Panc1 (cell line): Measurements from ENCODE around the gene ZNF407. TPM values are rescaled to one million over a fixed set of nuclear protein-coding genes. Genes with fewer than 3 reads are reported as not detected.

Experiments
- ATAC-seq: fragments of 200-7000 bp; cut with Tn5 transposase; 2 replicates; pipeline ENCODE4 v1.9.1; 2020; ENCODE audit warnings: mild to moderate bottlenecking, moderate library complexity
- BruUV-seq: library from RNA; stranded (reverse); fragments of 400-500 nt; replicated peaks from 2 replicates; lab custom pipeline; 2021; lab: Mats Ljungman, UMichigan
- CTCF ChIA-PET: fragments of 300-600 bp; sonication (Branson Sonifier 250); formaldehyde crosslinking; loops from one replicate; lab custom pipeline; 2022; ENCODE audit warnings: antibody characterized with exemption; lab: Charles Lee
- POLR2A ChIA-PET: fragments of 300-600 bp; sonication (Branson Sonifier 250); formaldehyde crosslinking; loops from one replicate; lab custom pipeline; 2022; ENCODE audit warnings: antibody characterized with exemption; lab: Charles Lee
- DNase-seq: peaks from one replicate; pipeline ENCODE4 v3.0.0-alpha.2; 2010; ENCODE audit warnings: low read depth, low spot score
- H3K27ac ChIP-seq: 2 replicates; pipeline ENCODE4 v1.5.1; 2011; ENCODE audit warnings: mild to moderate bottlenecking, low read length, inconsistent platforms
- H3K27me3 ChIP-seq: fragments of 200-500 bp; sonication (Bioruptor generic); 2 replicates; pipeline ENCODE4 v1.6.0; 2014; ENCODE audit warnings: low read length, inconsistent platforms; ENCODE audit not compliant: control insufficient read depth, insufficient read depth
- H3K36me3 ChIP-seq: fragments of 200-500 bp; sonication (Bioruptor generic); 2 replicates; pipeline ENCODE4 v1.5.1; 2014; ENCODE audit warnings: inconsistent platforms, mild to moderate bottlenecking, low read length, moderate library complexity; ENCODE audit not compliant: control insufficient read depth, insufficient read depth
- H3K4me1 ChIP-seq: 2 replicates; pipeline ENCODE4 v1.5.1; 2011; ENCODE audit warnings: inconsistent platforms, mild to moderate bottlenecking, low read length, moderate library complexity; ENCODE audit not compliant: control insufficient read depth, insufficient read depth
- H3K4me3 ChIP-seq, 2 experiments: 2 replicates each; pipeline ENCODE4 v1.5.1; 2011 to 2012; ENCODE audit warnings: low read depth in 2 of 2, low read length in 2 of 2, mild to moderate bottlenecking in 2 of 2, inconsistent platforms in 1 of 2, moderate library complexity in 1 of 2
- H3K9me3 ChIP-seq: fragments of 200-500 bp; sonication (Bioruptor generic); 2 replicates; pipeline ENCODE4 v1.5.1; 2014; ENCODE audit warnings: low read depth, mild to moderate bottlenecking, inconsistent platforms, low read length, moderate library complexity; ENCODE audit not compliant: control insufficient read depth, insufficient read depth
- CTCF ChIP-seq: fragments of 450-650 bp; IDR thresholded peaks from 2 replicates; pipeline ENCODE4 v1.5.1; 2017; ENCODE audit warnings: mild to moderate bottlenecking
- POLR2AphosphoS5 ChIP-seq: IDR thresholded peaks from 2 replicates; pipeline ENCODE4 v1.6.1; 2012; ENCODE audit warnings: mild to moderate bottlenecking, low read depth, low read length, moderate library complexity
- REST ChIP-seq, 2 experiments: IDR thresholded peaks; 2 replicates each; pipeline ENCODE4 v1.6.1; 2011 to 2012; ENCODE audit warnings: low read depth in 2 of 2, control low read depth in 1 of 2, low read length in 1 of 2, mild to moderate bottlenecking in 1 of 2, moderate library complexity in 1 of 2; ENCODE audit not compliant: insufficient read depth in 1 of 2
- SIN3A ChIP-seq: IDR thresholded peaks from 2 replicates; pipeline ENCODE4 v1.6.1; 2012; ENCODE audit warnings: low read depth, mild to moderate bottlenecking, low read length, moderate library complexity, borderline replicate concordance; ENCODE audit not compliant: insufficient read depth
- TCF7L2 ChIP-seq: IDR thresholded peaks from 2 replicates; pipeline ENCODE4 v1.6.1; 2011; ENCODE audit warnings: mild to moderate bottlenecking, low read depth, low read length, inconsistent platforms
- in situ Hi-C: cut with HindIII; loops from 2 replicates; pipeline ENCODE4 v1.10.0; 2016; ENCODE audit warnings: low sequenced_read_pairs, low pct_unique_long_range_greater_than_20kb
- intact Hi-C: fragments of 100-400 bp; cut with micrococcal nuclease; formaldehyde crosslinking; loops from one replicate; pipeline ENCODE4 v1.10.0; 2022; ENCODE audit not compliant: unreplicated experiment
- total RNA-seq: library from RNA; stranded (reverse); gene quantifications from one replicate; pipeline ENCODE4 v1.2.1, GENCODE V29; 2021; ENCODE audit not compliant: unreplicated experiment

The ZNF407 gene
- total RNA-seq, 1 experiment from 2014 or later, result 16.8 TPM

- Histone ChIP-seq H3K4me3 (no peak overlapping the region), H3K27ac (no peak overlapping the region), H3K36me3 (no peaks in the 10 kb centered on the region), H3K27me3 (no peaks in the 10 kb centered on the region), H3K4me1 (no peaks in the 10 kb centered on the region), H3K9me3 (no peaks in the 10 kb centered on the region)
- in situ Hi-C loops, result no loop called here
- intact Hi-C loops, result no loop called here
- no peak for DNase-seq
- CTCF ChIA-PET, result no interaction called here
- ATAC-seq, result no peak
- BruUV-seq, result no TSS peak
- TF ChIP-seq REST (IDR thresholded peaks at IDR 0.05; ENCODE audit: insufficient read depth in 1 of 2, low read depth in 2 of 2, low read length in 1 of 2) (no peak), SIN3A (no peak), POLR2AphosphoS5 (no peak), TCF7L2 (no peak), CTCF (no peak)
- POLR2A ChIA-PET, result no interaction called here
Observed at GRCh38 chr18:74930616-74931015, 332.9 kb downstream of the ZNF407 start.

- Histone ChIP-seq H3K4me1 (no peaks in the 10 kb centered on the region), H3K36me3 (no peaks in the 10 kb centered on the region), H3K27me3 (no peaks in the 10 kb centered on the region), H3K9me3 (no peaks in the 10 kb centered on the region), H3K4me3 (no peak overlapping the region), H3K27ac (no peak overlapping the region)
- TF ChIP-seq POLR2AphosphoS5, result no peak
- no peak for TF ChIP-seq TCF7L2
- TF ChIP-seq SIN3A, result no peak
- in situ Hi-C loops (no loop called here), intact Hi-C loops (no loop called here)
- no peak for DNase-seq
- BruUV-seq, result no TSS peak
- POLR2A ChIA-PET, result no interaction called here
- CTCF ChIA-PET, result no interaction called here
- no peak for ATAC-seq
Observed at GRCh38 chr18:74933930-74934329, 336.3 kb downstream of the ZNF407 start.

GRCh38 chr18:74935434-74935833 is 337.8 kb downstream of the ZNF407 start:
- no TSS peak for BruUV-seq
- in situ Hi-C loops (no loop called here), intact Hi-C loops (no loop called here)
- Histone ChIP-seq H3K27me3 (no peaks in the 10 kb centered on the region), H3K4me1 (no peaks in the 10 kb centered on the region), H3K27ac (no peak overlapping the region), H3K9me3 (no peaks in the 10 kb centered on the region), H3K4me3 (no peak overlapping the region), H3K36me3 (no peaks in the 10 kb centered on the region)
- no peak for DNase-seq
- ChIA-PET CTCF (no interaction called here), POLR2A (no interaction called here)
- no peak for ATAC-seq
- TF ChIP-seq CTCF, result no peak
- TF ChIP-seq POLR2AphosphoS5, result no peak
- TF ChIP-seq REST (IDR thresholded peaks at IDR 0.05; ENCODE audit: insufficient read depth in 1 of 2, low read depth in 2 of 2, low read length in 1 of 2), result no peak
- TF ChIP-seq SIN3A, result no peak
- no peak for TF ChIP-seq TCF7L2
